Stimulated activated CD8-positive, alpha-beta memory T cell treated with anti-CD3 and anti-CD28 coated beads, Interleukin-15, amount 100 ng/mL, for 4 hours (primary cell): ENCODE data around the gene THRB.

Experiments used
- DNase-seq, 2 donors: peaks; one replicate each; pipeline ENCODE4 v3.0.0-alpha.2; 2020; ENCODE audit warnings: low read depth in 2 of 2

The THRB gene

DNA sequence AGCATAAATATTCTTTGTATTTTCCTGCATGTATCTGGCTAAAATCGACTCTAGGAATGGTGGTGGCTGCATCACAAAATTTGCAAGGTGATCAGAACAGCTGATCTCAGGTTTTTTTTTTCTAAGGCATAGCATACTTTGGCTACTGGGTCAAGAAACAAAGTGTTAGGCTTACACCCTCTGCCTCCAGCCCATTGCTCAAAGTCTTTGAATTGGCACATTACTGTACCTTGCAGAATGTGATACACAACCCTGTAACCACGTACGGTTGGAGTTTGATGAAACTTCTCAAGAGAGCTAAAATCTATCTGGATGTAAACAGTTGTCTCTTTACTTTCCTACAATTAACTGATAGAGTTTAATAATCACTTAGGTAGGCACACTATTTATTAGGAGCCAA, 188.1 kb downstream of the THRB start:
- DNase-seq = no peak

DNA sequence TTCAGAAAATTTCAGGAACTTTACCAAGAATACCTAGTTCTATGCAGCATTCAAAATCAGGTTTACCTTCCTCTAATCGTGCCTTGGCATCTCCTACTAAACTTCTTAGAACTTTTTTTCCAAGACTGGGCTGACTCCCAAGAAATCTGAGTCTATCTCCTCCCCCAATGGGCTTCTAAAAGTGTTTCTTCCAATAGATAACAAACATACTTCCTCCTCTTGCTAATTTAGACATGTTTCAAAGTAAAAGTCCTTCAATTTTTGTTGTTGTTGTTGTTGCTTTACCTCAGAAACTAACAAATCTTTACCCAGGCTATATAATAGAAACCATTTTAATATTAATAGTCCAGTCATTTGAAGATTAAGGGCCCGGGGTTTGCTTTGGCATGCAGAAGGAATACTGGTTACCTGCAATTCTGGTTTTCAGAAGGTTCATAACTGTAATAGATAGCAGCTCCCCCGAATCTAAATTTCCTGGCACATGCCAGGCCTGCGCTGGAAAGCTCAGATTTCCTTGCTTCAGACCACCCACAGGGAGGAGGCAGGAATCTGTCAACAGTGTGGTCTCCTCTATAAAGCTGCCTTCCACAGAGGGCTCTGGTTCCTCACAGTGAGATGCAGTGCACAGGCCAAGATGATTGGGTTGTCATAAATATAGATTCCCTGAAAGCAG, 188.7 kb downstream of the THRB start:
- DNase-seq = no peak

DNA sequence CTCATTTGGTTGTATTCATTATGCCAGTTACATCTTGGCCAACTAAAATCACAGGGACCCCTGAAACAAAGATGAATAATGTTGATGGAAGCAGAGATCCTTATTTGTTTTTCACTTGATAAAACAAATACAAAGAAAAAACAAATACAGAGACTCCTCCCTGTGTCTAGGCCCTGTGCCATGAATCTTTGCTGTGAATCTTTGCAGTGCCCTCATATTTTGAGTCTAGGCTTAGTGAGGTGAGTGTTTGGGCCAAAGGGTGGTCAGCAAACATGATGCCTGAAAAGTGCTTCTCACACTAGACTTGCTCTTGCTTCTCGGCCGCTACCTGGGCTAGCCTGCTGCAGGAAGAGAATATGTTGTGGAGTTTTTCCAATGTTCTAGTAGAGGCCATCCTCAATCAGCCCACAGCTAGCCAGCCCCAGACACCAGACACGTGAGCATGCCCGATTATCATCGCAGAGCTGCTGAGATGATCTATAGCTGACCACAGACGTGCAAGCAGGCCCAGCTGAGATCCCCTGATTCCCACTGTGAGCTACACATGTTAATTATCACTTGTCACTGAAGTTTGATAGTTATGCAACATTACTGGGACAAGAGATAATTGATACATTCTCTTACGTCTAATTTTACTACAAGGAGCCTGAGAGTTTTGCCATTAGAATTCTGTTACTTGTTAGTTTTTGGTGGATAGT, 191.4 kb downstream of the THRB start:
- no peak for DNase-seq

DNA sequence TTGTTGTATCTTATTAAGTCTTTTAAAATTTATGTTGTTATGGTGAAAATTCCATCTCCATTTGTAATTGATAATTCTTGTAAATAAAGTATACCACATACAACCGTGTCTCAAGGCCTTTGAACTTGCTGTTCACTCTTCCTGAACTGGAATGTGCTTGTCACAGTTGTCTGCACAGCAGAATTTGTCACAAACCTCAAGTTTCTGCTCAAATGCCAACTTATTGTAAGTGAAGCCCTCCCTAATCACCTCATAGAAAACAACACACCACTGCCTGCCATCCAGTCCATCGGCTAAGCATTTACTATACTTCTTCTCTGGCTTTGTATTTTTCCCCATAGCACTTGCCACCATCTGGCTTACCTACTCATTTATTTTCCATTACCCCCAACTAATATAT, 192.3 kb downstream of the THRB start:
- DNase-seq = no peak

DNA sequence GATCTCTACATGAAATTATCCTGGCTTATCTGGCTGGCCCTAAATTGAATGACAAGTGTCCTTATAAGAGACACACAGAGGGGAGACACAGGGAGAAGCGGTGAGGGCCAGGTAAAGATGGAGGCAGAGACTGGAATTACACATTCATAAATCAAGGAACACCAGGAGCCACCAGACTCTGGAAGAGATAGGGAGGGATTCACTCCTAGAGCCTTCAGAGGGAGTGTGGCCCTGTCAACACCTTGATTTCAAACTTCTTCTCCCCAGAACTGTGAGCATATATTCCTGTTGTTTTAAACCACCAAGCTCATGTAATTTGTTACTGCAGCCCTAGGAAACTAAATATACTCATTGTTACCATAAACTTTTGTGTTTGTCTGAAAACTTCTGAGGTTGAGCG, 193.7 kb downstream of the THRB start:
- DNase-seq = no peak

DNA sequence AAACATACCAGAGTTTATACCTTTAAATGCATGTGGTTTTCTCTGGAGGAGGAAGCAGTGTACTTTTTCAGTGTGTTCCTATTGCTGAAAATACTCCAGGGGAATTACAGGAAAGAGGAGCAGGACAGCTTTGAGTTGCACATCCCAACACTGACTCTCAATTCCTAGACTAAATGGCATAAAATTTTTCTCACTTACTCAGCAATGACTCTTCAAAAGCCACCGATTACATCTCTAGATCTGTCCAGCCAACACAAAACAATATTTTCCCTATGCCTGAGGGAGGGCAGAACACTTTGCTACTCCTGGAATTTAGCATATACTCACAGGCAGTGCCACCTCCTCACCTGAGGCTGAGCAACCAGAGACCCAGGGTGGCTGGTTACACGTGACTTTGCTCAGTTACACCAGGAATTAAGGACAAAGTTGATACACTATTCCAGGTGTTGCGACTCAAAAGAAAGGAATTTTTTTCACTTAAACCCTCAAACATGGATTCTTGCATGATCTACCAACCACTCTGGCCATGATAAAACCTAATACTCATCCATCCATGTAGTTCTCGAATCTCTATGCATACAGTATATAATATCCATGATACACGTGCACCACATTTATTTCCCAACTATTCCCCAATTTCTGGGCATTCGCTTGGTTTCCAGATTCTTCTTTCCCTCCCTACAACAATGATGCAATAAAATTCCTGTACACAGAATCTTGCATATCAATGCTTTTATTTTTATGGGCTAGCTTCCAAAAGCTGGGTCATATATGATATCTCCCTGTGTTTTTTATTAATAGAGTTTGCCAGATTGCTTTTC, 194.6 kb downstream of the THRB start:
- DNase-seq = no peak

DNA sequence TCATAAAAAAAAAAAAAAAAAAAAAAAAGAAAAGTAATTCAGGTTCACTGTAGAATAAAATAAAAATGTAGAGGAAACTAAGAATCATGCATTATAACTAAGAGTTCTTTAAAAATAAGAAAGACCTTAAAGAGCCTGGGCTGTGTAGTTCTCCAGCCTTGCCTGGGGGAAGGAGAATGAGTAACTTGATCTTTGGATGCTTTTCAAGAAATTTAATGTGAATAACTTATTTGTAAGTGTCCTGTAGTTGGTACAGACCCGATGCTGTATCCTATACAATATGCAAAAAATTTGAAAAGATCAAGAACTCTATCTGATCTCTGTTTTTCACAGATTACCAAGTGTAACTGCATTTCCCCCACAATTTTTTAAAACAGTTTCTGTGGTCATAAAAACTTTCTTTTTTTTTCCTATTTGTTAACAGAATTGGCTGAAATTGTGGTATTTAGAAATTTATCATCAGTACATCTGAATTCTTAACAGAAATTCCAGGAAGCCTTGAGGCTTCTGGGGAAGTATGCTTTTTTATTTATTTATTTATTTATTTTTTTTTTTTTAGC, 195.3 kb downstream of the THRB start:
- DNase-seq = no peak

DNA sequence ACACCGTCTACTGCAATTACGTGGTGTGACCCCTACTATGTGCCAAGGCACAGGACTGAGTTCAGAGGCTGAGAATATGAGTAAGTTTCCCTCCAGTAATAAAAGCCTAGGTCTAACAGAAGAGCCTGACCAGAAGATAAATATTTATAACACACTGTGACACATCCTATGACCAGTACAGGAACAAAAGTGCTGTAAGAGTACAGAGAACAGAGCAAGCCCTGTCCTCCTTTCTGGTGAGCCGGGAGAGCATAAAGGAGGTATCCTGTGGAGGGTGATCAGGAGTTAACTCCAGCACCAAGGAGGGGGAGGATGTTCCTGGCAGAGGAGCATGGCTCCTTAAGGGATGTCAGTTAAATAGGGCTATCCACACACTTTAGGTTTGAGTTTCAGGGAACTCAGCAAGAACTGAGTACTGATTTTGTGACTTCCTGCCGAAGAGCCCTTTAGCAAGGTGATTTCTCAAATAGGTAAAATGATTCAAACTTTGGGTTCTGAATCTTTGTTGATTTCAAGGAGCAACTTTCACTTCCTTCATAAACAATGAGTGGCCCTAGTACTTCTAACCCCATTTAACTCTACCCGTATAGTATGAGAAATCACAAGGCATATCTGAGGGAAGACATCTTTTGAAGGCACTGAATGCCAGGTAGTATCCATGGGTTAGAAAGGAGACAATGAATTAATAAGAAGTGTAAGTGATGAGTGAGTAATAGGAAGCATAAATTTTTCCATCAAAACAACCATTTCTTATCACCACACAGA, 198.0 kb downstream of the THRB start:
- no peak for DNase-seq

DNA sequence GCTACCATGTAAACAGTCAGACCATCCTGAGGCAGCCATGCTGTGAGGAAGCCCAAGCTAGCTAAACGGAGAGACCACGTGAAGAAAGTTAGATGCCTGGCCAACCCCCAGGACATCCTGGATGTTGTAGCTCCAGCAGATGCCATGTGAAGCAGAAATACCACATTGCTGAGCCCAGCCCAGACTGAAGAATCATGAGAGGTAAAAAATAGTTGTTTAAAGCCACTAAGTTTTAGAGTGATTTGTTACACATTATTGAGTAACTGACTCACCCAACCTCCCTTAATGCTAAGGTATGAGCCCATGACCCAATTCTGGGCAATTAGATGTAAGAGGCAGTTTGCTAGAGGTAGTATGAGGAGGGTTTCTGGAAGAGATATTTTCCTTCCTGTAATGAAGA, 200.5 kb downstream of the THRB start:
- no peak for DNase-seq

DNA sequence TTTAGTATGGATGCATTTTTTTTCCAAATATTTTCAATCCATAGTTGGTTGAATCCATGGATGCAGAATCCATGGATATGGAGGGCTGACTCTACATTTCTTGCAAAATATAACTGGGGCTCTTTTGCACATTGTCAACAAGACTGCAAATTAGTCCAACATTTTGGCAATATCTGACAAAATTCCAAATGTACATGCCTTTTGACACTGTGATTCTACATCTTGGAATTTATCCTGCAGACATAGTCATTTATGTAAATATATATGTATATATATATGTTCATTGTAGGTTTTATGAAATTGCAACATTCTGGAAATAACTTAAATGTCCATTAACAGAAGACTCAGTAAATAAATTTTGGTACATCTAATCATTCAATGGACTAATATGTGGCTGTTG, 203.0 kb downstream of the THRB start:
- DNase-seq = no peak

DNA sequence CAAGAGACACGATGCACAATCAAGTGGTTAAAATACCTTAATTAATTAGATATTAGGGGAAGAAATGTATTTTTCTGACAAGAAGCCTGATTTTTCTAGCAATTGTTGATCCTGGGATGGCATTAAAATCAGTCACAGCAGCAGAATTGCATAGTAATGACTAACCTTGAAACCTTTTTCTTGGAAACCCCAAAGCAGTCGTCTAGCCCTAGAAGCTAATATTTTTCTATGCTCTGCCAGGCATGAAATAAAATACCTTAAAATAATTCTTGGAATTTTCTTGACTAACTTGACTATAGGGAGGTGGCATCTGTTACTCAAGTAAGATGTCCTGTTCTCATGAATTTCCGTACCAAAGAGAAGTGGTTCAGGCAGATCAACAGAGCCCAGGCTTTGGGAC, 204.1 kb downstream of the THRB start:
- DNase-seq = no peak

DNA sequence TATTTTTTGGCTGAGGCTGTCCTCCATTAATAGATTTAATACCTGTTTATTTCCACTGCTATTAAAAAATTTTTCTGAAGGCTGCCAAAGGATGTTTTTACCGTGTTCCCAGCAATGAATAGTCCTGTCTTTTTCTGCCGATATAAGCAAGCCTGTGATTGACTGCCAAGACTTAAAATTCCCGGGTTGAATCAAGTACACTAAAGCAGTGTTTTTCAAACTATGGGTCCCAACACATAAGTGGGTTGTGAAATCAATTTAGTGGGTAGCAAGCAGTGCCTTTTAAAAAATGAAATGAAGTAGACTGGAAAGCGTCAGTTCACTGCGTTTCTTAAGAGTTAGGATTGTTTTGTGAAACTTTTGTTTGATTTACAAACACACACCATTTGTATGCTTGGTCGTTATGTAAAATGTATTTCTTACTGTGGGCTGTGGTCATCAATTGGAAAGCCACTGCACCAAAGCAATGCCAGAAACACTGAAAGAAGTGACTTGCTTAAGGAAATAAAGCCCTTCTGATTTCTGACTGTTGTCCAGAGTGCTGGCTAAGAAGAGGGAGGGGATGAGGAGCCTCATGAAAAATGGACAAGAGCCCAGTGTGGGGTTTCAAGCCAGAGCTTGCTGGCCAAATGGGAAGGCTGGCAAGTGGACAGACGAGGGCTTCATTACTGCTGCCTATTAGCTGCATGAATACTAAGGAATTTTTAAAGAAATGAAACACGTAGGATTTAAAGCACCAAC, 206.0 kb downstream of the THRB start:
- DNase-seq = no peak

DNA sequence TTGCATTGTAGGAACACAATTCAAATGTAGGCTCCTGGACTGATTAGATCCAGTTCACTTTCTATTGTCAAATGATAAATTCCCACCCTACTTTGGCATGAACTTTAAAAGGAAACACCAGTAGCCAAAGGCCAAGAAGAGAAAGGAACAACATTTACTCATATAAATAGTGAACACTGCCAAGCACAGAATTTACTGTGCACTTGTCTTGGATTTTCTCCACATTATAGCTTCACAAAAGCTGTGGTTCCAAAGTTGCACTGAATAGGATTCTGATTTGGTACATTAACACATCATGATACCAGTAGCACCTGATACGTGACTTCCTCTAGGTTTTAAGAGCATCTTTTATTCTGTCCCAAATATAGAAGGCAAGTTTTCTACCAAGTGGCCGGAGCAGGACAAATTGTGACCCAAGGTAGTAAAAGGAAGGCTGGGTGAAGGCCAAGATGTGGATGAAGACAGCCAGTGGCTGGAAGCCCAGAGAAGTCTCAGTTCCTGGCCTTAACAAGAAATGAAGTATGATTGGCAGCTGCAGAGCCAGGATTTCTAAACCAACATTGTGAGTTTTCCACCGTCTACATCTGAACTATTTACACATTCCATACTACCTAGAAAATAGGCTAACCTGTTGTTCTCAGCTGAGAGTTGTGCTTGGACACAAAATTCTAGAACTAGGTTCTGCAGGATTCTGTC, 206.7 kb downstream of the THRB start:
- no peak for DNase-seq

DNA sequence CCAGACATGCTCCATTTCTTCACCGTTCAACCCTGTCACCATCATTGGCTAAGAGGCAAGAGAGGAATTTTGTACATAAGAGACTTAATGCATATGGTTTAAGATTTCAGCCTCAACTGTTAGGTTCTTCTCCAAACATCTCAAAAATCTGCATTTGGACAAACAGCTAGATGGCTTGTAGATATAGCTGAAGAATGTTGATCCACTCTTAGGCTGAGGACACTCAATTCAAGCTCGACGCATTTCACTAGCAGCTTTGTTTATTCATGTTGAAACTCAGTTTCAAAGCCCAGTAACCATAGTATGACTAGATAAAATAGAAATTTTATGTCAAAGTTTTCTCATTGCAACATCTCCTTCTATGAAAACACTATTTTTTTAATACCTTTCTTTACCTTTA, 208.2 kb downstream of the THRB start:
- DNase-seq = no peak

DNA sequence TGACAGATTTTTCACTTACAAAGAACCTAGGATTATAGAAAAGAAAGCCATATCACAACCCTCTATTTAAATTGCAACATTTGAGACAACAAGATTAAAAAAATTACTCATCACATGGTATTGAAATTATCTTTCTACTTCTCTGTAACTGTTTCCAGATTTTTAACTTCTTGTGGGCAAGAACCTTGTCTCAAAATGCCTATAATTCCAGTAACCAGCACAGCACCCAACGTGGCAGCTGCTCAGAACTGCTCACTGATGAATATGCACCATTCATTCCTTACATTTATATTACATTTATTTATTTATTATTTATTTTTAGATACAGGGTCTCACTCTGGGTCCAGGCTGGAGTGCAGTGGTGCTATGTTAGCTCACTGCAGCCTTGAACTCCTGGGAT, 216.1 kb downstream of the THRB start:
- no peak for DNase-seq

DNA sequence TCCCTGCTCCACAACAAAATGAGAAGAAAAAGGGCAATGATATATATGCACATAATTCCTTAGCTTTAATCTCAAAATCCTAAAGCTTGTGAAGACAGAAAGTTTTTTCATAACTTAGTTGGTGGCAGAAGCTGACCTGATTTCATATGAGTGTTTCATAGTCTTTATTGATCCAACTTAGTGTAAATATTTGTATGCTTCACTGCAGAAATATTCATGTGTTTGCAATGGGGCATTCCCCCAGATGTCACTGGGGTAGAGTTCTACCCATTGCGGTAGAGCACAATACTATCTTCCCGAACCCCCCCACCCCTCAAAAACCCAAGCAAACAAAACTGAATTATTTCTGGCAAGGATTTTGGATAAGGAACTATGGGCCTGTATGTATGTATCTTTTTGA, 221.2 kb downstream of the THRB start:
- no peak for DNase-seq

DNA sequence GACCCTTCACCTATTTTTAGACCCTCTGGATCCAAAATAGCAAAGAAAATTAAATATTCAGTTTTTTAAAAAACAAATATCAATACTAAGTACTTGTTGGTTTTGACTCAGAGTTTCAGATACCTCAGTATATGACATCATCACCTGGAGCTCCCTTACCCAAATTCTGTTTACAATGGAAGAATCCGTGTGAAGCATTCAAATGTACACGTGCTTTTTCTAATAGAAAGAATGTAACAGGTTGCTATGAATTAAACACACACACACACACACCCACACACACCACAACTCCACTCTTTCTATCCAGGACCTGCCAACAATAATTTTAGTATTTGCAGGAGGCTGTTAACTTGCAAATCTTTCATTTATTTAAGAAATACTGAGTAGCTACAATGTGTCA, 221.8 kb downstream of the THRB start:
- no peak for DNase-seq

DNA sequence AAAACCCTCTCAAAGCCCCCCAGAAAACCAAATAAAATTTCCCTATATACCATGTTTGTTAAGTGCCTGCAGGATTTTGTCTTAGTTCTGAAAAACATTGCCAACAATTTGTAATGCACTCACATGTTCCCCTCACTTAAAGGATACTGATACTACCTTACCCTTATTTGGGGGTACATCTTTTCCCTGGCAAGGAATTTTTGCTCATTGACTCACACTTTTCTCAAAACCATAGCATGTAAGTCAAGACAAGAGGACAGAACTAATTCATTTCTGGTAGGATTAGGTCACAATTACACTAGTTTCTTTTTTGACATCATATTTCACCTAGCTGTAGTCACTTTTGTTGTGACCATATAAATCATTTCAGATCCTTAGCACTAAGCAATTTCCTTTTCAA, 222.2 kb downstream of the THRB start:
- DNase-seq = no peak

DNA sequence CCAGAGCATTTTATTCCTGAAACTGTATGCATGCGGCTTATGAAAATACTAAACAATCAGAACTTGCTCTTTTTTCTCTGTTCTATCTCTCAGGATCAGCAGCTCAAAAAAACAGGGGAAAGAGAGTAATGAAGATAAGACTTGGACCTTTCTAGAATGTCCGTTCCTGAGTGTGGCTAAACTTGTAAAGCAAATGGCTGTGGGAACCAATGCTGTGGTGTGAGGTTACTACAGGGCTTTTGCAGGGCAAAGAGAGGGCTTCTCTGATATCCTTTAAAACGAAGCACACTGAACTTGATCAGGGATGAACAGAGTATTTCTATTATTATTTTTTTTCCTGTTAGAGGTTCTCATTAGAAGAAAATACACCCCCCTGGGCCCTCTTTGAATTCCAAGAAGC, 223.4 kb downstream of the THRB start:
- no peak for DNase-seq

DNA sequence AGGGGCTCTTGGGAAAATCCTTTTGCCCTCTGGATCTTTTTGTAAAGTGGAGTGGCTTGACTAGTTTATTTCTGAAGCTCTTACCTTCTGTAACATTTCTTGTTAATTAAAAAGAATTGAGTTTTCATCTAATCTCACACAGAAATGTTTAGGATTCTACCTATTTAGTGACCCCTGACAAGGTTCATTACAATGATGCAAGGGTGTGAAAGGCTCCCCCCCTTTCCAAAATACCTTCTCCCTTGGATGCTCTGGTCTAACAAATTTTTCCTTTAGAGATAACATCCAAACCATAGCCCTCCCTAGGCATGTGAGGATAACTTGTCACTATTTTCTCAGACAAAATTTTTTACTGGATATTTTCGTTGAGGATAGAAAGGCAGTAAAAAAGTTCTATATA, 223.9 kb downstream of the THRB start:
- DNase-seq = no peak
